Activated CD4-positive, alpha-beta T cell treated with anti-CD3 and anti-CD28 coated beads, Interleukin-2, amount 50 U/mL, for 1 hour (primary cell): ENCODE data around the gene GSKIP.
A peak's percentile ranks its signal among the peaks of the same experiment; 100 is the strongest.
"Not testable (repeated sequence)": the region's sequence is repeated elsewhere in the genome, so short reads cannot be mapped to it uniquely, and the experiment has no call there.

ENCODE experiments used
- DNase-seq: peaks from one replicate; pipeline ENCODE4 v3.0.0-alpha.2; 2020

Gene GSKIP

GRCh38 chr14:96362965-96363750 is at the start of gene GSKIP, which contains the start of gene ATG2B:
TSS of gene GSKIP (plus strand) at chr14:96363526. CDS start at chr14:96382248, 18,722 bp downstream.
TSS of gene ATG2B (minus strand) at chr14:96363341. CDS start at chr14:96362976, 365 bp downstream.
- peak; percentile 98 for DNase-seq

DNA sequence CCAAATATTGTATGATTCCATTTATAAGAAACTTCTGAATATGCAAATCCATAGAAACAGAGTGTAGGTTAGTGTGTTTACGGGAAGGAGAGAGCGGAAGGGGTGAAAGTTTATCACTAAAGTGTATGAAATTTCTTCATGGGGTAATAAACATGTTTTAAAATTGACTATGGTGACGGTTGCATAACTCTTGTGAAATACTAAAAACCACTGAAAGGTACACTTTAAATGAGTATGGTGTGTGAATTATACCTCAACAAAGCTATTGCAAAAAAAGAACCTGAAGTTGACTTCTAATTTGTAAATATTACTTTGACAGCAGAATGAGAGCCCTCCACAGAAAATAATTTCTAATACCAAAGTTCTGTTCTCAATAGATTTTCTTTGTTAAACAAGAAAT is 47.2 kb upstream of the GSKIP start:
- DNase-seq: no peak

- DNase-seq: no peak
Measured at GRCh38 chr14:96318836-96319235, 44.5 kb upstream of the GSKIP start.

DNA sequence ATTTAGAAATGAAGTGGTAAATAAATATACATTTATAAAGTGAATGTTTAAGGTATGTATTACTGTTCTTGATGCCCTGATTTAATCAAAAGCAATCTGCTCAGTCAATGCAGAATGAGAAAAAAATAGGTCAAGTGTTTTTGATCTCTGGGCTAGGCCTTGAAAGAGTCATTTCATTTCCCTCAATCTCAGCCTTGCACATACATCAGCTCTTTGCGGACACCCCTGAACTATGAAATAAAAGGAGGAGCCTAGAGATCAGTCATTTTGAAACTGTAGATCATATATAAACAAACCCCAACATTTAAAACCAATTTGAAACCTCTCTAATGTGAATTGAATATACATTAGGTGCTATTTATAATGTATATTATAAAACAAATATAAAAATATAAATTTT is 42.7 kb upstream of the GSKIP start:
- no peak for DNase-seq

- no peak for DNase-seq
Measured at GRCh38 chr14:96324219-96324618, 39.1 kb upstream of the GSKIP start.

DNA sequence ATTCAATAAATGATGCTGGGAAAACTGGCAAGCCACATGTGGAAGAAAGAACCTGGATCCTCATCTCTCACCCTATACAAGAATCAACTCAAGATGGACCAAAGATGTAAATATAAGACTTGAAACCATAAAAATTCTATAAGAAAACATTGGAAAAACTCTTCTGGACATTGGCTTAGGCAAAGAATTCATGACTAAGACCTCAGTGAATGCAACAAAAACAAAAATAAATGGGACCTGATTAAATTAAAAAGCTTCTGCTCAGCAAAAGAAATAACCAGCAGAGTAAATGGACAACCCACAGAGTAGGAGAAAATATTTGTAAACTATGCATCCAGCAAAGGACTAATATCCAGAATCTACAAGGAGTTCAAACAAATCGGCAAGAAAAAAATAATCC is 24.8 kb upstream of the GSKIP start:
- DNase-seq: no peak

DNA sequence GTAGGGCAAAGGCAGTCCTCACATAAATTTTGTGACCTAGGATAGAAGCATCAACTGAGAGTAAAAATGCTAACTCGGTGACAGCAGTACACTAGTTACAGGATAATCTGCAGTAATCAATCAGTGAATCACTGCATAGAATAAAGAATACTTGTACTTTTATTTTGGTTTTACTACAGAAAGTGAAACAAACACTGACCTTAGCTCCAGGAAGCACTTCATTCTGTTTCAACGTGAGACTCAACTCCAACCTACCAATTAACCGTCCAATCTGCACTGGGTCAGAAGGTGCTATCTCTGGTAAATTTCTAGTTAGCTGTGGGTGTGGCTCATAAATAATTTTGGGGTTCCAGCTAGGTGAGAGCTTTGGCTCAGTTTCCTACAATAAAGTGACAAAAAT is 22.0 kb upstream of the GSKIP start:
- no peak for DNase-seq

GRCh38 chr14:96345669-96346068 is 17.7 kb upstream of the GSKIP start:
- DNase-seq: no peak

- DNase-seq: not testable (repeated sequence)
Measured at GRCh38 chr14:96347957-96348356, 15.4 kb upstream of the GSKIP start.

GRCh38 chr14:96349286-96350075 is 13.8 kb upstream of the GSKIP start:
- DNase-seq: no peak

DNA sequence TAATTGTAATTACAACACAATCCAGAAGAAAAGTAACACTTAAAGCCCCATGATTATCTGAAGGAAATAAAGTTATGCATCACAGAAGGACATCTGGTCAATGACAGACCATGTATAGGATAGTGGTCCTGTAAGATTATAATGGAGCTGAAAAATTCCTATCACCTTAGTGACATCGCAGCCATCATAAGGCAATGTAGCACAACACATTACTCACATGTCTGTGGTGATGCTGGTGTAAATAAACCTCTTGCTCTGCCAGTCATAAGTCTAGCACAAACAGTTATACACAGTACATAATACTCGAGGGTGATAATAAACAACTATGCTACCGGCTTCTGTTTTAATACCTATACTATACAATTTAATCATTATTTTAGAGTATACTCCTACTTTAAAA is 11.3 kb upstream of the GSKIP start:
- DNase-seq: no peak

GRCh38 chr14:96352708-96353107 is 10.6 kb upstream of the GSKIP start:
- DNase-seq: no peak

DNA sequence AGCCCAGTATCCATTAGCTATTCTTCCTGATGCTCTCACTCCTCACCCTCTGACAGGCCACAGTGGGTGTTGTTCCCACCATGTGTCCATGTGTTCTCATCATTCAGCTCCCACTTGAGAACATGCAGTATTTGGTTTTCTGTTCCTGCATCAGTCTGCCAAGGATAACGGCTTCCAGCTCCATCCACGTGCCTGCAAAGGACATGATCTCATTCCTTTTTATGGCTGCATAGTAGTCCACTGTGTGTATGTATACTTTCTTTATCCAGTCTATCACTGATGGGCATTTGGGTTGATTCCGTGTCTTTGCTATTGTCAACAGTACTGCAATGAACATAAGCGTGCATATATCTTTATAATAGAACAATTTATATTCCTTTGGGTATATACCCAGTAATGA is 9.1 kb upstream of the GSKIP start:
- DNase-seq: no peak

- DNase-seq: no peak
Measured at GRCh38 chr14:96357216-96357615, 6.1 kb upstream of the GSKIP start.

- DNase-seq: no peak
Measured at GRCh38 chr14:96359959-96360358, 3.4 kb upstream of the GSKIP start.

- peak; percentile 41 for DNase-seq
Measured at GRCh38 chr14:96362071-96362964, 1.0 kb upstream of the GSKIP start.

GRCh38 chr14:96363751-96364336 is 518 bp downstream of the GSKIP start:
- peak; percentile 42 for DNase-seq

- DNase-seq: no peak
Measured at GRCh38 chr14:96364962-96365361, 1.6 kb downstream of the GSKIP start.

GRCh38 chr14:96368534-96368933 is 5.2 kb downstream of the GSKIP start:
- no peak for DNase-seq

GRCh38 chr14:96370528-96370927 is 7.2 kb downstream of the GSKIP start:
- DNase-seq: no peak

DNA sequence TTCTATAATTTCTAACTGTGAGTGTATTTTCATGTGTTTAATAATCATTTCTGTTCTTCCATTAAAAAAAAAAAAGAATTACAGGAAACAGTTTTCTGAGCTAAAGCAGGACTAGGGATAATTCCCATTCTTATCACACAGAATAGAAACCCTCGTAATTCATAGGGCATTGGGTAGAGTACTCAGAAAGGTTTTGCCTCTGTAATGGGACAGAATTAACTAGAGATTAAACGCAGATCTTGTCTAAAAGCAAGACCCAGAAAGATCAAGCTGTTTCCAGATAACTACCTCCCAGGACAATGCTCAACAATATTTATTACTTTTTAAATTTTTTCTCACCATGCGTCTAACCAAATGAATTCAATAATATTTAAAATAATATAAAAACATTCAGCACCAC is 10.2 kb downstream of the GSKIP start:
- no peak for DNase-seq

DNA sequence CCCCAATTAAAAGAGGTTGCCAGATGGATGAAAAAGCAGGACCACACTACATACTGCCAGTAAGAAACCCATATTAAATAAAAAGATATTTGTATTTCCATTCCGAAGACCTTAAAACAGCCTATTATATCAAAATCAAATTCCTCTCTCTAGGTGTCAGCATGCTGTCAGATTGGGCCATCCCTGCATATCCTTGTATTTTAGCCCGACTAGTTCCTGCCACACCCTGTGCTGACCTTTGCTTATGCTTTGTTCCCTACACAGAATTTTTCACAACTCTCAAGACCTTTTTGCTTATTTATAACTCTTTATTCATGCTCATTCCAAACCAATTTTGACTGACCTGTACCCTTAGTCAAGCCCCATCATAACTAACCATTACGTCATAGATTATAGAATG is 12.8 kb downstream of the GSKIP start:
- no peak for DNase-seq

GRCh38 chr14:96380735-96381134 is 17.4 kb downstream of the GSKIP start:
- DNase-seq: no peak
